ENCODE data around the gene TMEM240. TPM values are rescaled to one million over a fixed set of nuclear protein-coding genes. Genes with fewer than 3 reads are reported as not detected.

Gene TMEM240
- total RNA-seq (2021; fragmentation: NEBNext Ultra II Directional; extraction: Animal tissue kit (Norgen Biotek cat#: 25700)) (3.6 and 6.6 TPM in 2 replicates), polyA plus RNA-seq (2011; rRNA removed) (5.7 and 7.6 TPM in 2 replicates), polyA minus RNA-seq (2011; rRNA and poly(A)+ RNA removed) (0.57 and 1.1 TPM in 2 replicates)
- 4.6 TPM for polyA plus RNA-seq (2011; cell fraction: cytosol; rRNA removed)
- 20.3 TPM for polyA plus RNA-seq (2011; cell fraction: nucleus; rRNA removed)
- 3.9 to 8.7 TPM (median 7.5 TPM) in 4 replicates for polyA plus RNA-seq (2012, experiment 1 of 2)
- 3.6 TPM for polyA plus RNA-seq (2012, experiment 2 of 2)
- 3.3 TPM for polyA plus RNA-seq (2013, experiment 1 of 2)
- 2.3 TPM for polyA plus RNA-seq (2013, experiment 2 of 2)
- polyA minus RNA-seq (2011; cell fraction: cytosol; rRNA and poly(A)+ RNA removed) = not detected
- 2.5 TPM for polyA minus RNA-seq (2011; cell fraction: nucleus; rRNA and poly(A)+ RNA removed)
- long read RNA-seq, experiment 1 = 0 reads
- long read RNA-seq, experiment 2 = 0 reads

DNA sequence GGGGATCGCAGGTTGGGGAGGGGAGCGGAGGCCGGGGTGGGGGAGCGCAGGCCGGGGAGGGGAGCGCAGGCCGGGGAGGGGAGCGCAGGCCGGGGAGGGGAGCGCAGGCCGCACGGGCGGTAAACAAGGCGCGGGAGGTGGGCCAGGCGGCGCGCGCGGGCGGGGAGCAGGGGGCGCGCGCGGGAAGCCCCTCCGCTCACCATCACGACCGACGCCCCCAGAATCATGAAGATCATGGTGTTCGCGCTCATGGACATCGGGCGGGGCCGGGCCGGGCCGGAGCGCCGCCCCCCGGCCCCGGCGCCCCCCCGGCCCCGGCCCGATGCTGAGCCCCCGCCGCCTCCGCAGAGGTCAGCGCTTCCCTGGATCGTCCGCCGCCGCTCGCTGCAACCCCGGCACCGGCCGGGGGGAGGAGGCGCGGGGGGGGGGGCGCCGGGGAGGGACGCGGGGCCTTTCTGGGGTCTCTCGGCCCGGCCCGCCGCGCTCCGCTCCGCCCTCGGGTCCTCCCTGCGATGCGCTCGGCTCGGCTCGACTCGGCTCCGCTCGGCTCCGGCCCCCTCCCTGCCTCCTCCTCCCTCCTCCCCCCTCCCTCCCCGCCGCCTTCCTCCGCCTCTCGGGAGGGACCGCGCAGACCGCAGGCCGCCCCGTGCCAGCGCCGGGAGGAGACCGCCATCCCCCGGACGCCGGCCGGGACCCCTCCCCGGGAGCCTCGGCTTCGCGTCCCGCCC is at the start of gene TMEM240:
Gene TMEM240 (minus strand): TSS at position 535 of the 728 bp plus-strand sequence. CDS start 278 bp downstream, at position 257.
- H2BK5ac ChIP-seq (ENCODE audit: low read depth, low read length) = peak within 1 kb of the TSS; percentile 52; the same call in 1 of the 2 replicates
- H3K27me3 ChIP-seq (replicated peaks in 1 of 4; ENCODE audit: control insufficient read depth in 3 of 4, extremely low read depth in 1 of 4, insufficient read depth in 3 of 4, low read length in 3 of 4) = no peaks in the 10 kb centered on the region
- peak within 1 kb of the TSS; percentile 93 for H4K8ac ChIP-seq (ENCODE audit: extremely low read depth, insufficient read depth, low read length)
- H3K4me3 ChIP-seq (ENCODE audit: extremely low read depth in 1 of 4, insufficient read depth in 2 of 4, low read depth in 3 of 4, low read length in 4 of 4) = peak within 1 kb of the TSS; percentile 50 to 75 (median 67)
- peak; percentile 39 to 90 for DNase-seq (ENCODE audit: low read depth in 1 of 2, low spot score in 2 of 2)
- no peak within 1 kb of the TSS for H2BK20ac ChIP-seq (ENCODE audit: low read length)
- no peak within 1 kb of the TSS for H4K5ac ChIP-seq (ENCODE audit: insufficient read length, low read depth, low read length)
- H3K18ac ChIP-seq (ENCODE audit: extremely low read depth, low read length) = peak within 1 kb of the TSS; percentile 78
- H3K4ac ChIP-seq (replicated peaks; ENCODE audit: insufficient read length, low read depth, low read length) = no peak within 1 kb of the TSS
- ChIA-PET CTCF (ENCODE audit: partially characterized antibody) (interaction anchor here (1.7 kb wide), 1 partner anchor 57 kb away, joined by 7 read pairs; no protein-coding TSS in a partner anchor), POLR2A (ENCODE audit: partially characterized antibody) (interaction anchor here (0.6 to 23.0 kb wide), 5 partner anchors 8 to 154 kb away, joined by 3 to 367 read pairs (median 3); no protein-coding TSS in a partner anchor)
- H3K9ac ChIP-seq (replicated peaks in 1 of 4; ENCODE audit: extremely low read depth in 1 of 4, low read depth in 3 of 4, low read length in 3 of 4) = peak within 1 kb of the TSS; percentile 46 to 62 (median 58)
- H3K79me2 ChIP-seq (ENCODE audit: control insufficient read depth in 1 of 2, insufficient read depth in 2 of 2, low read length in 2 of 2) = peaks cover 0 to 5% of the 10 kb centered on the region in 2 experiments; a peak in 1 of 4 replicates
- H3K23me2 ChIP-seq (ENCODE audit: low read depth, low read length) = peaks cover 10% of the 10 kb centered on the region; the same call in 1 of the 2 replicates
- H3K4me1 ChIP-seq (replicated peaks in 1 of 4; ENCODE audit: control insufficient read depth in 3 of 4, insufficient read depth in 4 of 4, low read length in 3 of 4) = peaks cover 0 to 9% (median 3%) of the 10 kb centered on the region in 4 experiments; a peak in 3 of 7 replicates
- no peak within 1 kb of the TSS for H2AFZ ChIP-seq (ENCODE audit: low read length)
- no peak within 1 kb of the TSS for H2BK120ac ChIP-seq (replicated peaks; ENCODE audit: low read depth, low read length)
- H2BK15ac ChIP-seq (ENCODE audit: low read length) = no peak within 1 kb of the TSS
- peaks cover 7% of the 10 kb centered on the region for H3K79me1 ChIP-seq (ENCODE audit: low read depth, low read length)
- 0% methylated on average over 1 of the region's 100 CpGs; no CpG with 5 or more reads in 1 of the 2 experiments for WGBS, 2 experiments (ENCODE audit: extremely low coverage in 1 of 2, insufficient coverage in 1 of 2, insufficient read length in 1 of 2, insufficient replicate concordance in 2 of 2, low coverage in 1 of 2, low lambda C conversion rate in 2 of 2, missing lambda C conversion rate in 1 of 2)
- H3K36me3 ChIP-seq (ENCODE audit: control insufficient read depth in 2 of 4, insufficient read depth in 4 of 4, low read length in 3 of 4) = peaks cover 2 to 23% (median 11%) of the 10 kb centered on the region in 4 experiments; a peak in 4 of 8 replicates
- no peak for FAIRE-seq
- no peaks in the 10 kb centered on the region for H3K9me3 ChIP-seq (ENCODE audit: insufficient read depth in 2 of 2, low read depth in 1 of 2, low read length in 1 of 2)
- H3K56ac ChIP-seq (replicated peaks; ENCODE audit: insufficient read length, low read depth, low read length) = peak within 1 kb of the TSS; percentile 69
- H3K27ac ChIP-seq (ENCODE audit: low read depth, low read length) = peak within 1 kb of the TSS; percentile 26; the same call in 1 of the 2 replicates
- peak within 1 kb of the TSS; percentile 65 for H4K91ac ChIP-seq (replicated peaks; ENCODE audit: insufficient read length, low read length)
- no peak within 1 kb of the TSS; the same call in 1 of the 2 replicates for H2AK5ac ChIP-seq (ENCODE audit: low read depth, low read length)
- H2BK12ac ChIP-seq (ENCODE audit: low read depth, low read length) = 0 out of 2 replicates have a peak within 1 kb of the TSS, but pooled peaks have one; percentile 50
- H3K4me2 ChIP-seq (ENCODE audit: insufficient read depth in 1 of 2, low read depth in 2 of 2, low read length in 2 of 2) = peak within 1 kb of the TSS; percentile 76 to 80
- no peak within 1 kb of the TSS for H3K23ac ChIP-seq (ENCODE audit: insufficient read length)
- H4K20me1 ChIP-seq (replicated peaks in 1 of 2; ENCODE audit: control insufficient read depth in 1 of 2, insufficient read depth in 2 of 2, low read length in 2 of 2) = peaks cover 6 to 27% of the 10 kb centered on the region in 2 experiments
- no peak within 1 kb of the TSS for H3K14ac ChIP-seq (ENCODE audit: insufficient read length)
- TF ChIP-seq EP300 (IDR thresholded peaks at IDR 0.05; ENCODE audit: borderline replicate concordance in 1 of 2, low read depth in 2 of 2, low read length in 2 of 2) (no peak), EZH2 (IDR thresholded peaks at IDR 0.05; ENCODE audit: low read depth, low read length, severe bottlenecking) (no peak), RNF2 (IDR thresholded peaks at IDR 0.05; ENCODE audit: borderline replicate concordance, low read depth, low read length, missing control alignments, poor library complexity, severe bottlenecking) (no peak), TEAD4 (IDR thresholded peaks at IDR 0.05; ENCODE audit: low read depth, low read length) (no peak), PHF8 (conservative IDR thresholded peaks at IDR 0.05; ENCODE audit: low read depth, low read length) (peak; percentile 41; the same call in 1 of the 2 replicates), POU5F1 (IDR thresholded peaks at IDR 0.05; ENCODE audit: low read depth, low read length) (no peak)
- TF ChIP-seq, protein P1, sequence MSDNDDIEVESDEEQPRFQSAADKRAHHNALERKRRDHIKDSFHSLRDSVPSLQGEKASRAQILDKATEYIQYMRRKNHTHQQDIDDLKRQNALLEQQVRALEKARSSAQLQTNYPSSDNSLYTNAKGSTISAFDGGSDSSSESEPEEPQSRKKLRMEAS (IDR thresholded peaks at IDR 0.05) = no peak
